HG03280 (cell line): Measurements from ENCODE around the gene ETFB.

ENCODE experiments used
- ATAC-seq: cut with Tn5 transposase; IDR thresholded peaks from one replicate; pipeline ENCODE4 v1.9.1; 2021; ENCODE audit warnings: mild to moderate bottlenecking, moderate library complexity; ENCODE audit not compliant: unreplicated experiment

The ETFB gene

GRCh38 chr19:51329411-51329810 lies 36.8 kb downstream of the ETFB start:
- no peak for ATAC-seq

GRCh38 chr19:51327066-51328001 lies 38.9 kb downstream of the ETFB start:
- no peak for ATAC-seq

- no peak for ATAC-seq
Measured at GRCh38 chr19:51326216-51327065, 39.7 kb downstream of the ETFB start.

- ATAC-seq, result no peak
Measured at GRCh38 chr19:51325161-51325976, 40.8 kb downstream of the ETFB start.

GRCh38 chr19:51324167-51324481 lies 42.1 kb downstream of the ETFB start:
- no peak for ATAC-seq

- no peak for ATAC-seq
Measured at GRCh38 chr19:51323481-51324166, 42.6 kb downstream of the ETFB start.

GRCh38 chr19:51321799-51322198 lies 44.4 kb downstream of the ETFB start:
- no peak for ATAC-seq

- no peak for ATAC-seq
Measured at GRCh38 chr19:51320280-51320657, 45.9 kb downstream of the ETFB start.

- ATAC-seq, result no peak
Measured at GRCh38 chr19:51319649-51320279, 46.4 kb downstream of the ETFB start.

- no peak for ATAC-seq
Measured at GRCh38 chr19:51318687-51319648, 47.2 kb downstream of the ETFB start.

GRCh38 chr19:51317968-51318367 lies 48.2 kb downstream of the ETFB start:
- ATAC-seq, result no peak

- ATAC-seq, result no peak
Measured at GRCh38 chr19:51317376-51317775, 48.8 kb downstream of the ETFB start.

GRCh38 chr19:51316688-51317087 lies 49.5 kb downstream of the ETFB start:
- ATAC-seq, result no peak

GRCh38 chr19:51311351-51312257 lies 54.6 kb downstream of the ETFB start, which contains the start of gene IGLON5:
IGLON5 (plus strand) TSS chr19:51311644; CDS start chr19:51311848, 204 bp downstream.
- no peak for ATAC-seq

- no peak for ATAC-seq
Measured at GRCh38 chr19:51305479-51305878, 60.7 kb downstream of the ETFB start.

- no peak for ATAC-seq
Measured at GRCh38 chr19:51301266-51301665, 64.9 kb downstream of the ETFB start.

- ATAC-seq, result no peak
Measured at GRCh38 chr19:51297406-51297805, 68.8 kb downstream of the ETFB start.
